Lower lobe of right lung (tissue), 2 donors: ENCODE data around the gene CD1B. TPM values are rescaled to one million over a fixed set of nuclear protein-coding genes. Genes with fewer than 3 reads are reported as not detected.

ENCODE experiments used
- ATAC-seq, 2 donors: fragments of 200-7000 bp; cut with Tn5 transposase; one replicate each; pipeline ENCODE4 v1.9.1; 2020 to 2022; ENCODE audit warnings: mild to moderate bottlenecking in 2 of 2, moderate library complexity in 2 of 2
- DNase-seq: peaks from one replicate; pipeline ENCODE4 v3.0.0-alpha.2; 2020
- H3K27ac ChIP-seq: fragments of 200-600 bp; one replicate; pipeline ENCODE4 v1.8.0; 2022
- H3K27me3 ChIP-seq: fragments of 200-600 bp; one replicate; pipeline ENCODE4 v1.8.0; 2022; ENCODE audit warnings: low read depth
- H3K36me3 ChIP-seq: fragments of 200-600 bp; one replicate; pipeline ENCODE4 v1.8.0; 2022; ENCODE audit warnings: mild to moderate bottlenecking
- H3K4me1 ChIP-seq: fragments of 200-600 bp; one replicate; pipeline ENCODE4 v1.8.0; 2022
- H3K4me3 ChIP-seq: fragments of 200-600 bp; one replicate; pipeline ENCODE4 v1.8.0; 2022; ENCODE audit warnings: mild to moderate bottlenecking
- H3K9me3 ChIP-seq: fragments of 200-600 bp; one replicate; pipeline ENCODE4 v1.8.0; 2022
- CTCF ChIP-seq: fragments of 200-600 bp; IDR thresholded peaks from one replicate; pipeline ENCODE4 v1.8.0; 2022; ENCODE audit warnings: antibody characterized with exemption, mild to moderate bottlenecking
- intact Hi-C: fragments of 100-400 bp; cut with DNase I; formaldehyde crosslinking; loops from one replicate; pipeline ENCODE4 v1.11.0; 2022
- total RNA-seq: library from RNA; stranded (reverse); fragmentation: NEBNext Ultra II Directional; extraction: Animal tissue kit (Norgen Biotek cat#: 25700); gene quantifications from one replicate; pipeline ENCODE4 v1.2.1, GENCODE V29; 2021
- donor health status: DM: no; HTN: yes; CAD: no; lungs with severe emphysema.

CD1B gene
- total RNA-seq, 1 donor from 2014 or later = not detected

- Histone ChIP-seq H3K4me3 (no peak overlapping the region), H3K9me3 (no peaks in the 10 kb centered on the region), H3K27ac (no peak overlapping the region), H3K4me1 (no peaks in the 10 kb centered on the region), H3K36me3 (no peaks in the 10 kb centered on the region), H3K27me3 (no peaks in the 10 kb centered on the region)
- DNase-seq (no peak), ATAC-seq (no peak)
- intact Hi-C loops = no loop called here
- TF ChIP-seq CTCF = no peak
Measured at GRCh38 chr1:158362482-158362881, 31.2 kb upstream of the CD1B start.

GRCh38 chr1:158357441-158357840 is 26.1 kb upstream of the CD1B start:
- intact Hi-C loops = no loop called here
- no peak for TF ChIP-seq CTCF
- DNase-seq (no peak), ATAC-seq (no peak)
- Histone ChIP-seq H3K4me3 (no peak overlapping the region), H3K27me3 (no peaks in the 10 kb centered on the region), H3K4me1 (no peaks in the 10 kb centered on the region), H3K27ac (no peak overlapping the region), H3K9me3 (no peaks in the 10 kb centered on the region), H3K36me3 (no peaks in the 10 kb centered on the region)

GRCh38 chr1:158356616-158357015 is 25.3 kb upstream of the CD1B start:
- no peak for DNase-seq
- no peaks in the 10 kb centered on the region for H3K36me3 ChIP-seq
- H3K4me1 ChIP-seq = no peaks in the 10 kb centered on the region
- no peak for TF ChIP-seq CTCF
- H3K4me3 ChIP-seq = no peak overlapping the region
- no peaks in the 10 kb centered on the region for H3K27me3 ChIP-seq
- intact Hi-C loops = no loop called here
- no peak for ATAC-seq
- H3K27ac ChIP-seq = no peak overlapping the region
- H3K9me3 ChIP-seq = no peaks in the 10 kb centered on the region

- Histone ChIP-seq H3K9me3 (no peaks in the 10 kb centered on the region), H3K27me3 (no peaks in the 10 kb centered on the region), H3K4me1 (no peaks in the 10 kb centered on the region), H3K4me3 (no peak overlapping the region), H3K27ac (no peak overlapping the region), H3K36me3 (no peaks in the 10 kb centered on the region)
- TF ChIP-seq CTCF = no peak
- intact Hi-C loops = no loop called here
- DNase-seq (no peak), ATAC-seq (no peak)
Measured at GRCh38 chr1:158355773-158356285, 24.5 kb upstream of the CD1B start.

- Histone ChIP-seq H3K4me3 (no peak overlapping the region), H3K4me1 (no peaks in the 10 kb centered on the region), H3K9me3 (no peaks in the 10 kb centered on the region), H3K27me3 (no peaks in the 10 kb centered on the region), H3K36me3 (no peaks in the 10 kb centered on the region), H3K27ac (no peak overlapping the region)
- no peak for DNase-seq
- intact Hi-C loops = no loop called here
- no peak for TF ChIP-seq CTCF
- ATAC-seq = peak in 1 of 2 donors; percentile 67
Measured at GRCh38 chr1:158354255-158354654, 22.9 kb upstream of the CD1B start.
